Testis (tissue), 2 donors: ENCODE data around the gene DNAJC11.

Source experiments
- CTCF ChIP-seq, 3 experiments: fragments of 450-650 bp in 2 of 3; fragments of 200-600 bp in 1 of 3; sonication (generic) in 1 of 3; IDR thresholded peaks; one replicate each; pipeline ENCODE4 v1.5.1; 2016 to 2019; ENCODE audit warnings: antibody characterized with exemption in 3 of 3, mild to moderate bottlenecking in 2 of 3, moderate library complexity in 1 of 3
- POLR2A ChIP-seq: fragments of 450-650 bp; IDR thresholded peaks from one replicate; pipeline ENCODE4 v1.6.1; 2017; ENCODE audit warnings: antibody characterized with exemption, mild to moderate bottlenecking, moderate library complexity

GRCh38 chr1:6703016-6703415, 1.4 kb upstream of the DNAJC11 start:
- TF ChIP-seq POLR2A (no peak), CTCF (IDR thresholded peaks at IDR 0.05) (no peak)
